Pancreas (tissue), 10 donors: ENCODE data around the gene ST7. TPM values are rescaled to one million over a fixed set of nuclear protein-coding genes. Genes with fewer than 3 reads are reported as not detected.

Source experiments
- ATAC-seq, 4 donors: fragments of 200-7000 bp; cut with Tn5 transposase; one replicate each; pipeline versions ENCODE4 v1.8.0 to v1.9.1; 2020; ENCODE audit warnings: mild to moderate bottlenecking in 4 of 4, moderate library complexity in 4 of 4
- DNase-seq, 6 donors: peaks; one replicate each; pipeline ENCODE4 v3.0.0-alpha.2; 2020
- FAIRE-seq: peaks from 2 replicates; lab custom pipeline; 2012; peaks lifted over from hg19 to GRCh38; lab: Jason Lieb, UNC
- H3K27ac ChIP-seq, 4 donors: fragments of 200-600 bp; sonication (generic); 1 replicate in 3 of 4; 2 replicates in 1 of 4; pipeline versions ENCODE4 v1.5.0 to v1.8.0; 2020
- H3K27me3 ChIP-seq, 4 donors: fragments of 200-600 bp; one replicate each; pipeline ENCODE4 v1.8.0; 2021
- H3K36me3 ChIP-seq, 3 donors: fragments of 200-600 bp; sonication (generic) in 1 of 3; one replicate each; pipeline versions ENCODE4 v1.5.0 to v1.8.0; 2020 to 2021
- H3K4me1 ChIP-seq, 3 donors: fragments of 200-600 bp; one replicate each; pipeline ENCODE4 v1.8.0; 2021
- H3K4me3 ChIP-seq, 4 donors: fragments of 200-600 bp; sonication (generic) in 2 of 4; one replicate each; pipeline versions ENCODE4 v1.5.0 to v1.8.0; 2020 to 2021
- H3K9me3 ChIP-seq, 4 donors: fragments of 200-600 bp; one replicate each; pipeline ENCODE4 v1.8.0; 2021
- WGBS, 2 donors: extraction: QIAGEN DNeasy Blood & Tissue Kit; methylation state at CpG; one replicate each; pipeline ENCODE4 v1.1.7; 2013; 5-methylcytosine and 5-hydroxymethylcytosine counted together
- intact Hi-C, 3 donors: fragments of 100-400 bp; cut with DNase I; formaldehyde crosslinking; loops; one replicate each; pipeline versions ENCODE4 v1.11.1 to v1.14.2; 2022
- polyA plus RNA-seq, 2 donors: library from polyadenylated mRNA; stranded (reverse); fragments of 200-250 nt; gene quantifications; one replicate each; pipeline ENCODE4 v1.2.3, GENCODE V29; 2013
- total RNA-seq, 6 donors: library from RNA; stranded (reverse); fragmentation: NEBNext Ultra II Directional in 4 of 6; extraction: Animal tissue kit (Norgen Biotek cat#: 25700) in 4 of 6; gene quantifications; one replicate each; pipeline versions ENCODE4 v1.2.1 to v1.2.4, GENCODE V29; 2021 to 2023
- TF ChIP-seq, protein P1 (sequence below), 4 donors: fragments of 200-600 bp; sonication (generic) in 3 of 4; IDR thresholded peaks; one replicate each; pipeline versions ENCODE4 v1.5.0 to v1.8.0; 2021; ENCODE audit warnings: antibody characterized with exemption in 4 of 4
- donor health status: healthy with polysubstance abuse.
- donor health status: DM: no; HTN: no; CAD: no; lungs with moderate emphysema.
- donor health status: DM: no; HTN: no; CAD: no.
- donor health status: control.
- donor health status: control.
- donor health status: Bipolar disorder and iron deficiency.
- donor health status: DM: yes; HTN: yes; CAD: no.
- donor health status: DM: no; HTN: no; CAD: no.
- donor health status: DM: no; HTN: no; CAD: no.
- donor health status: DM: yes; HTN: yes; CAD: no.

The ST7 gene
- total and polyA plus RNA-seq, 8 donors: 8.2 to 20.2 (median 17.1) TPM

DNA sequence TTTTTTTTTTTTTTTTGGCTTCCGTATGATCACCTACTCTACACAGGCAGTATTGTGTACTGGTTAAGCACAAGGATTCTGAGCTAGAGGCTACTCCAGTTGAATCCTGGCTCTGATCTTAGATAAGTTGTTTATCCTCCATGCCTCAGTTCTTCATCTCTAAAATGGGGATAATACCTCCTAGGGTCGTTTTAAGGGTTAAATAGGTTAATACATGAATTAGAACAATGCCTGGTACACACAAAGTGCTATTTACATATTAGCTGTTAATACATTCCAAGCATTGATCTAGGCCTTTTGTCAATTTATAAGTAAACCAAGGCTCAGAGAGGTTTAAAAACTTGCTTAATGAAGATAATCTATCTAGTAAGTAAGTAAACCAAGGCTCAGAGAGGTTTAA is 59.0 kb downstream of the ST7 start:
- Histone ChIP-seq H3K27me3 (no peaks in the 10 kb centered on the region), H3K9me3 (no peaks in the 10 kb centered on the region), H3K4me1 (peaks cover 3 to 16% (median 12%) of the 10 kb centered on the region in 3 donors), H3K4me3 (no peak overlapping the region), H3K36me3 (no peaks in the 10 kb centered on the region), H3K27ac (no peak overlapping the region)
- TF ChIP-seq, protein P1, sequence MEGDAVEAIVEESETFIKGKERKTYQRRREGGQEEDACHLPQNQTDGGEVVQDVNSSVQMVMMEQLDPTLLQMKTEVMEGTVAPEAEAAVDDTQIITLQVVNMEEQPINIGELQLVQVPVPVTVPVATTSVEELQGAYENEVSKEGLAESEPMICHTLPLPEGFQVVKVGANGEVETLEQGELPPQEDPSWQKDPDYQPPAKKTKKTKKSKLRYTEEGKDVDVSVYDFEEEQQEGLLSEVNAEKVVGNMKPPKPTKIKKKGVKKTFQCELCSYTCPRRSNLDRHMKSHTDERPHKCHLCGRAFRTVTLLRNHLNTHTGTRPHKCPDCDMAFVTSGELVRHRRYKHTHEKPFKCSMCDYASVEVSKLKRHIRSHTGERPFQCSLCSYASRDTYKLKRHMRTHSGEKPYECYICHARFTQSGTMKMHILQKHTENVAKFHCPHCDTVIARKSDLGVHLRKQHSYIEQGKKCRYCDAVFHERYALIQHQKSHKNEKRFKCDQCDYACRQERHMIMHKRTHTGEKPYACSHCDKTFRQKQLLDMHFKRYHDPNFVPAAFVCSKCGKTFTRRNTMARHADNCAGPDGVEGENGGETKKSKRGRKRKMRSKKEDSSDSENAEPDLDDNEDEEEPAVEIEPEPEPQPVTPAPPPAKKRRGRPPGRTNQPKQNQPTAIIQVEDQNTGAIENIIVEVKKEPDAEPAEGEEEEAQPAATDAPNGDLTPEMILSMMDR (IDR thresholded peaks at IDR 0.05): no peak
- intact Hi-C loops: no loop called here
- ATAC-seq (no peak), FAIRE-seq (no peak), DNase-seq (no peak)
- 57 to 60% methylated on average over 2 of the region's 2 CpGs for WGBS, 2 donors

DNA sequence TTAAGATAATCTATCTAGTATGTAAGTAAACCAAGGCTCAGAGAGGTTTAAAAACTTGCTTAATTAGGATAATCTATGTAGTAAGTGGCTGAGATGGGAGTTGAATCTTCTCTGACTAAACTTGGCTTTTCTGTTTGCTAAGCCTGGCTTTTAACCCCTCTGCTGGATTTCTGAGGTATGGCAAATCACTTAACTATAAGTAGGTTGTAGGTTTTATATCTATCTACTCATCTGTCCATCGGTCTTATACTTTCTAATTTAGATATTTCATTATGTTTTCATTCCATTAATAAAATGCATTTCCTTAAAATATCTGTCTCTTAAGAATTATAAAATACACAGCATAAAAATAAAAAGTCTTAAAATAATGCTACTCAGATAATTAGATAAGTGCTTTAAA is 59.4 kb downstream of the ST7 start:
- WGBS, 2 donors: 79 to 91% methylated on average over 1 of the region's 1 CpG

DNA sequence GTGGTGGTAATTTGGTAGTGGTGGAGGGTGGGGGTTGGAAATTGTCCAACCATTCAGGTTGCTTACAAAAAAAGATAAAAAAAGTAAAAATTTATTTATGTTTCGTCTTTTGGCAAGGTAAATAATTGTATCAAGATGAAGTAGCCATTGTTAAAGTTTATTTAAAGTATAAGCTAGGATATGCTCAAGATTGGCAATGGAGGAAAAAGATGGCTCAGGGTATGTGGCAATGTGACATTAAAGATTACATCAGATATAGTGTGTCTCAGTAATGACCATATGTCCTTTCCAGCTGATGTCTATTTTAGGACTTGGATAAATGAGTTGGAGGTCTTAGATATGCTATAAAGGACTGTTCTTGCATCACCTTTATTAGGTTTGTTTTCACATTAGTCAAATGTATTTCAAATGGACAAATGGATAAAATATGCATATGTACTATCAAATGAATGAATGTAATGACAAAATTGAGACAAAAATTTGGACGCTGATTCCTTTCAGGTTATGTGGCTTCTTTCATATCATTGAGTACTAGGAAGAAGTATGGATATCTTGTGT is 60.9 kb downstream of the ST7 start:
- FAIRE-seq: no peak

More for the DNA sequence above, 59.4 kb downstream of the ST7 start:
- no peaks in the 10 kb centered on the region for H3K36me3 ChIP-seq
- H3K9me3 ChIP-seq: no peaks in the 10 kb centered on the region
- intact Hi-C loops: no loop called here
- H3K4me3 ChIP-seq: no peak overlapping the region
- H3K4me1 ChIP-seq: peaks cover 3 to 16% (median 12%) of the 10 kb centered on the region in 3 donors
- FAIRE-seq (no peak), ATAC-seq (peak in 1 of 4 donors; percentile 41), DNase-seq (no peak)
- no peak overlapping the region for H3K27ac ChIP-seq
- no peaks in the 10 kb centered on the region for H3K27me3 ChIP-seq
- TF ChIP-seq, protein P1 (IDR thresholded peaks at IDR 0.05): no peak

DNA sequence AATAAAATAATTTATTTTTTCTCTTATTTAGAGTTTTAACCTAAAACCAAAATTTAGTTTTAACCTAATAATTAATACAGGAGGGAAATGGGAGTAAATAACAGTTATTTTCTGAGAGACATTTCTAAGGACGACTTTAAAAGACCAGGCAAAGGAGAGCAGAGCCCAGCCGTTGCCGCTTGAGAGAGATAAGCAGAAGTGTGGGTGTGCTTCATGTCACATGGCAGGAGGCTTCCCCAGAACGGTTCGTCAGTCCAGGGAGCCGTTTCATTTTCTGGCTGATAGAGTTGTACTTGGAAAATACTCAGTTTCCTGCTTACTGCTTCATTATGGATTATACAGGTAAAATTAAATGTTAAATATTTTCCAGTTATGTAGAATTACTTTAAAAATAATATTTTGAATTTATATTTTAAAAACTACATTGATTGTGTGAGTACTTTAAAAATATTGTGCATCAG is 61.4 kb downstream of the ST7 start:
- intact Hi-C loops: no loop called here
- Histone ChIP-seq H3K27me3 (no peaks in the 10 kb centered on the region), H3K36me3 (no peaks in the 10 kb centered on the region), H3K9me3 (no peaks in the 10 kb centered on the region), H3K4me3 (no peak overlapping the region), H3K27ac (no peak overlapping the region), H3K4me1 (peaks cover 0 to 16% (median 12%) of the 10 kb centered on the region in 3 donors)
- WGBS, 2 donors: 0 to 4% methylated on average over 6 of the region's 6 CpGs
- TF ChIP-seq, protein P1 (IDR thresholded peaks at IDR 0.05): no peak
- ATAC-seq (peak; percentile 84 to 96 (median 92)), DNase-seq (peak in 5 of 6 donors; percentile 21 to 56 (median 33)), FAIRE-seq (no peak)

More for the DNA sequence above, 60.9 kb downstream of the ST7 start:
- Histone ChIP-seq H3K36me3 (no peaks in the 10 kb centered on the region), H3K4me3 (no peak overlapping the region), H3K27ac (no peak overlapping the region), H3K4me1 (peaks cover 0 to 13% (median 12%) of the 10 kb centered on the region in 3 donors), H3K27me3 (no peaks in the 10 kb centered on the region), H3K9me3 (no peaks in the 10 kb centered on the region)
- DNase-seq (no peak), ATAC-seq (no peak)
- intact Hi-C loops: no loop called here
- TF ChIP-seq, protein P1 (IDR thresholded peaks at IDR 0.05): no peak
- WGBS, 2 donors: 39 to 43% methylated on average over 2 of the region's 2 CpGs
